GM04504 (cell line): ENCODE data around the gene ATOSA.

Source experiments
- DNase-seq: peaks from one replicate; pipeline ENCODE4 v3.0.0-alpha.2; 2012; ENCODE audit warnings: low read depth

The ATOSA gene

GRCh38 chr15:52679232-52680040, at the start of gene ATOSA:
ATOSA (minus strand) TSS chr15:52679388; CDS start chr15:52678021, 1,367 bp downstream.
- DNase-seq = peak; percentile 70

GRCh38 chr15:52728899-52729298, 49.7 kb upstream of the ATOSA start:
- peak; percentile 51 for DNase-seq

- DNase-seq = no peak
These were observed 48.6 kb upstream of the ATOSA start for GRCh38 chr15:52727815-52728214.

GRCh38 chr15:52726195-52726594, 47.0 kb upstream of the ATOSA start:
- no peak for DNase-seq

GRCh38 chr15:52718551-52718950, 39.4 kb upstream of the ATOSA start:
- DNase-seq = no peak

GRCh38 chr15:52717924-52718323, 38.7 kb upstream of the ATOSA start:
- DNase-seq = no peak

GRCh38 chr15:52717481-52717880, 38.3 kb upstream of the ATOSA start:
- DNase-seq = no peak

- no peak for DNase-seq
These were observed 37.3 kb upstream of the ATOSA start for GRCh38 chr15:52716536-52716935.

GRCh38 chr15:52715411-52715810, 36.2 kb upstream of the ATOSA start:
- DNase-seq = no peak

GRCh38 chr15:52714968-52715367, 35.8 kb upstream of the ATOSA start:
- DNase-seq = no peak

- DNase-seq = no peak
These were observed 31.7 kb upstream of the ATOSA start for GRCh38 chr15:52710708-52711389.

- DNase-seq = no peak
These were observed 31.0 kb upstream of the ATOSA start for GRCh38 chr15:52710050-52710707.

GRCh38 chr15:52709187-52709981, 30.2 kb upstream of the ATOSA start:
- DNase-seq = no peak

GRCh38 chr15:52706091-52706490, 26.9 kb upstream of the ATOSA start:
- DNase-seq = no peak

- no peak for DNase-seq
These were observed 23.2 kb upstream of the ATOSA start for GRCh38 chr15:52702390-52702789.

- no peak for DNase-seq
These were observed 20.3 kb upstream of the ATOSA start for GRCh38 chr15:52699457-52699856.

- no peak for DNase-seq
These were observed 19.3 kb upstream of the ATOSA start for GRCh38 chr15:52698514-52698913.

- DNase-seq = no peak
These were observed 17.9 kb upstream of the ATOSA start for GRCh38 chr15:52697051-52697450.

- DNase-seq = no peak
These were observed 16.0 kb upstream of the ATOSA start for GRCh38 chr15:52695154-52695553.

- no peak for DNase-seq
These were observed 10.4 kb upstream of the ATOSA start for GRCh38 chr15:52689562-52689961.

GRCh38 chr15:52683580-52683979, 4.4 kb upstream of the ATOSA start:
- no peak for DNase-seq

- DNase-seq = no peak
These were observed 3.6 kb upstream of the ATOSA start for GRCh38 chr15:52682781-52683180.
